Ishikawa (cell line): Measurements from ENCODE around the gene COL18A1.

Source experiments
- CEBPB ChIP-seq: IDR thresholded peaks from 2 replicates; pipeline ENCODE4 v1.6.1; 2012
- CREB1 ChIP-seq: IDR thresholded peaks from 2 replicates; pipeline ENCODE4 v1.6.1; 2012; ENCODE audit warnings: low read depth
- EGR1 ChIP-seq: IDR thresholded peaks from 2 replicates; pipeline ENCODE4 v1.6.1; 2012
- EP300 ChIP-seq: IDR thresholded peaks from 2 replicates; pipeline ENCODE4 v1.6.1; 2012; ENCODE audit warnings: borderline replicate concordance
- FOXM1 ChIP-seq: IDR thresholded peaks from 2 replicates; pipeline ENCODE4 v1.6.1; 2012; ENCODE audit warnings: low read depth, borderline replicate concordance
- NFIC ChIP-seq: IDR thresholded peaks from 2 replicates; pipeline ENCODE4 v1.6.1; 2012
- RAD21 ChIP-seq: IDR thresholded peaks from 2 replicates; pipeline ENCODE4 v1.6.1; 2012; ENCODE audit warnings: low read depth
- TAF1 ChIP-seq: IDR thresholded peaks from 2 replicates; pipeline ENCODE4 v1.6.1; 2012; ENCODE audit warnings: low read depth, mild to moderate bottlenecking
- TCF12 ChIP-seq: IDR thresholded peaks from 2 replicates; pipeline ENCODE4 v1.6.1; 2012; ENCODE audit warnings: low read depth
- TEAD4 ChIP-seq: IDR thresholded peaks from 2 replicates; pipeline ENCODE4 v1.6.1; 2012
- YY1 ChIP-seq: IDR thresholded peaks from 2 replicates; pipeline ENCODE4 v1.6.1; 2012; ENCODE audit warnings: low read depth
- ZBTB7A ChIP-seq: IDR thresholded peaks from 2 replicates; pipeline ENCODE4 v1.6.1; 2012; ENCODE audit warnings: low read depth
- TF ChIP-seq, protein P1 (sequence below): IDR thresholded peaks from 2 replicates; pipeline ENCODE4 v1.6.1; 2012; ENCODE audit warnings: low read depth, mild to moderate bottlenecking
- TF ChIP-seq, protein P2 (sequence below): IDR thresholded peaks from 2 replicates; pipeline ENCODE4 v1.6.1; 2012
- TF ChIP-seq, protein P3 (sequence below): IDR thresholded peaks from 2 replicates; pipeline ENCODE4 v1.6.1; 2012

Gene COL18A1

DNA sequence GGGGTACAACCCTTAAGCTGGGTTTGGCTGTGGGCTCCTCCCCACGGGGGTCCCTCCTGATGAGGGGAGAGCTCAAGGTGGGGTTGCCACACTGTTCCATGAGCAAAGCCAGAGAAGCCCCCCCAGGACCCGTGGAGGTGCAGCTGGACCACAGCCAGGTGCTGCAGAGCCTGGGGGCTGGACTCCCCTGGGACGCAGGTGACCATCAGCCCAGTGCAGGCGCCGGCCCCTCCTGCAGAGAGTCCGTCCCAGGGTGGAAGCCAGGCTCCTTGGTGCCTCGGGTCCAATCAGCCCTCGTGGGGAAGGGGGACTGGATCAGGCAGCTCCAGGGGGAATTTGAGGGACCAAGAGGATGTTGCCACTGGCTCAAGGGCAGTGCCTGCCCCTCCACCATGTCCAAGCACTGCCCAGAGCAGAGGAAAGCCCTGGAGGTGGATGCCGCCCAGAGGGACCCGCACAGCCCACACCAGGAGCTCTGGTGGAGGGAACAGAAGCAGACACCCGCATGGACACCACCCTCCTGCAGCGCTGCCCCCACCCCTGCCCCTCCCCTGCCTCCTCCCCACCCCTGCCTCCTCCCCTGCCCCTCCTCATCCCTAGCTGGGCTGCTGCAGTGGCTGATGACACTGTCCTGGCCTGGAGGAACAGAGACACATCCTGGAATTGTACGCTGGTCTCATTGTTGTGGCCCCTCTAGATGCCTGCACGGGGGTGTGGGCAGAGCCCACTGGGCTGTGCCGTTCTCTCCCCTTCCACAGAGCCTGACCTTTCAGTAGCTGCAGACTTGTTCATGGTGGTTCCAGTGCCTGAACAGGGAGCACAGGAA is 30.8 kb upstream of the COL18A1 start:
- TF ChIP-seq TCF12 = no peak
- TF ChIP-seq EGR1 = no peak
- TF ChIP-seq, protein P1, sequence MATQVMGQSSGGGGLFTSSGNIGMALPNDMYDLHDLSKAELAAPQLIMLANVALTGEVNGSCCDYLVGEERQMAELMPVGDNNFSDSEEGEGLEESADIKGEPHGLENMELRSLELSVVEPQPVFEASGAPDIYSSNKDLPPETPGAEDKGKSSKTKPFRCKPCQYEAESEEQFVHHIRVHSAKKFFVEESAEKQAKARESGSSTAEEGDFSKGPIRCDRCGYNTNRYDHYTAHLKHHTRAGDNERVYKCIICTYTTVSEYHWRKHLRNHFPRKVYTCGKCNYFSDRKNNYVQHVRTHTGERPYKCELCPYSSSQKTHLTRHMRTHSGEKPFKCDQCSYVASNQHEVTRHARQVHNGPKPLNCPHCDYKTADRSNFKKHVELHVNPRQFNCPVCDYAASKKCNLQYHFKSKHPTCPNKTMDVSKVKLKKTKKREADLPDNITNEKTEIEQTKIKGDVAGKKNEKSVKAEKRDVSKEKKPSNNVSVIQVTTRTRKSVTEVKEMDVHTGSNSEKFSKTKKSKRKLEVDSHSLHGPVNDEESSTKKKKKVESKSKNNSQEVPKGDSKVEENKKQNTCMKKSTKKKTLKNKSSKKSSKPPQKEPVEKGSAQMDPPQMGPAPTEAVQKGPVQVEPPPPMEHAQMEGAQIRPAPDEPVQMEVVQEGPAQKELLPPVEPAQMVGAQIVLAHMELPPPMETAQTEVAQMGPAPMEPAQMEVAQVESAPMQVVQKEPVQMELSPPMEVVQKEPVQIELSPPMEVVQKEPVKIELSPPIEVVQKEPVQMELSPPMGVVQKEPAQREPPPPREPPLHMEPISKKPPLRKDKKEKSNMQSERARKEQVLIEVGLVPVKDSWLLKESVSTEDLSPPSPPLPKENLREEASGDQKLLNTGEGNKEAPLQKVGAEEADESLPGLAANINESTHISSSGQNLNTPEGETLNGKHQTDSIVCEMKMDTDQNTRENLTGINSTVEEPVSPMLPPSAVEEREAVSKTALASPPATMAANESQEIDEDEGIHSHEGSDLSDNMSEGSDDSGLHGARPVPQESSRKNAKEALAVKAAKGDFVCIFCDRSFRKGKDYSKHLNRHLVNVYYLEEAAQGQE = no peak
- TF ChIP-seq RAD21 = no peak
- TF ChIP-seq TEAD4 = no peak
- no peak for TF ChIP-seq FOXM1

DNA sequence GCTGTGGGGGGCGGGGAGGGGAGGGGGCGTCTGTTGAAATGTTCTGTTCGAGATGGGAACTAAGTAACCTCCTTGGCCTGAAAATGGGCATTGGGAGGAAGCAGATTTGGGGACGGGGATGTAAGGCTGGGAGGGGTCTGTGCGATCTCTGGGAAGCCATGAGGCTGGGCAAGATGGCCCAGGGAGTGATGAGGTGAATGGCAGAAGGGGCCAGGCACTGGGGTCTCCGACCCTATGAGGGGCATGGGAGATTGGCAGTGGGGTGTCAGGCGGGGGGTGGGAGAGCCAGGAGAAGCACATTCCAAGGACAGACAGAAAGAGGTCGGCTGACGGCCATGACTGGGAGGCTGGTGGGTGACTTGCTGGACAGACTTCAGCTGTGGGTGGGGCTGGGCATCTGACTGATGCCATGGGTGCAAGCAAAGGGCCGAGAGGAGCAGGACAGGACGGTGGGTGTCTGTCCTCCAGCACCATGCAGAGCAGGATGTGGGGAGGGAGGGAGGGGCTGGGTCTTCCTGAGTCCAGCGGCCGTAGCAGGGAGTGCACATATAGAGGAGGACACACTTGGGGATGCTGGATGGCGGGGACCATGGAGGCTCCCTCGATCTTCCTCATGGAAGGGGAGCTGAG is 30.0 kb upstream of the COL18A1 start:
- TF ChIP-seq, protein P1 = no peak
- TF ChIP-seq, protein P2, sequence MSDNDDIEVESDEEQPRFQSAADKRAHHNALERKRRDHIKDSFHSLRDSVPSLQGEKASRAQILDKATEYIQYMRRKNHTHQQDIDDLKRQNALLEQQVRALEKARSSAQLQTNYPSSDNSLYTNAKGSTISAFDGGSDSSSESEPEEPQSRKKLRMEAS = no peak
- no peak for TF ChIP-seq YY1
- TF ChIP-seq ZBTB7A = no peak

DNA sequence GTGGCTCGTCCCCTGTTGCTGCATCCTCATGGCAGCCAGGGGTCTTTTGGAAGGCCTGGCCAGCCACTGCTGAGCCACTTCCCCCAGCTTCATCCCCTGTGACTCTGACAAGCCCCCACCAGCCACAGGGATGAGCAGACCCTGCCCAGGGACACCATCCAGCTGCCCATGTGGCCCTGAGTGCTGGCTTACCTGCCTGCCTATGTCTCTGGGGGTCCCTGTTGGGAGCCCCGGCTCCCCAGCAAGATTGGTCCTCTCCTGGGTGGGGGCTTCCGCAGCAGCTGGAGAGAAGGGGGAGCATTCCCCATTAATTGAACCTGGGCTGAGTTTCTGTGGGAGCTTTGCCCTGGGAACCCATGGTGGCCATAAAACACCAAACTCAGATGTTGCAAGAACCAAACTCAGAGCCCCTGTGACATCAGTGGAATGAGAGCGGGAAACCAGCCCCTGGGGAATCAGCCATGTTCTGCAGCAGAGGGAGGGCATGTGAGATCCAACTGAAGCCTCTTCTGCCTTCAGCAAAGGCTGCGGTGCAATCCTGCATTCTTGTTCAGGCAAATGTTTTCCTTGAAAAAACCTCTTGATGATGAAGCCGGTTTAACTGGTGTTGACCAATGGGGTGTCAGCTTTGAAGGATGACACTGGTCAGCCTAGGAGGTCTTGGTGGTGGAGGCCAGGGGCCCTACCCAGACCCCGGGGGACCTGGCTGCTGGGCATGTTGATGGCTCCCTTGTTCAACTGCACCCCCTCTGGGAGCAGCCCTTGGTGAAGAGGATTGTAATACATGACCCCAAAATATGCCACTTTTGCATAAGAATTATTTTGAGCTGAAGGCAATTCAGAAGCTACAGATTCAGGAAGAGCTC is 28.3 kb upstream of the COL18A1 start:
- TF ChIP-seq, protein P1 = no peak
- TF ChIP-seq YY1 = no peak
- no peak for TF ChIP-seq CEBPB
- no peak for TF ChIP-seq ZBTB7A
- TF ChIP-seq FOXM1 = no peak
- no peak for TF ChIP-seq EP300
- no peak for TF ChIP-seq EGR1
- TF ChIP-seq, protein P3, sequence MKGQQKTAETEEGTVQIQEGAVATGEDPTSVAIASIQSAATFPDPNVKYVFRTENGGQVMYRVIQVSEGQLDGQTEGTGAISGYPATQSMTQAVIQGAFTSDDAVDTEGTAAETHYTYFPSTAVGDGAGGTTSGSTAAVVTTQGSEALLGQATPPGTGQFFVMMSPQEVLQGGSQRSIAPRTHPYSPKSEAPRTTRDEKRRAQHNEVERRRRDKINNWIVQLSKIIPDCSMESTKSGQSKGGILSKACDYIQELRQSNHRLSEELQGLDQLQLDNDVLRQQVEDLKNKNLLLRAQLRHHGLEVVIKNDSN = no peak
- TF ChIP-seq, protein P2 = no peak
- TF ChIP-seq NFIC = no peak

DNA sequence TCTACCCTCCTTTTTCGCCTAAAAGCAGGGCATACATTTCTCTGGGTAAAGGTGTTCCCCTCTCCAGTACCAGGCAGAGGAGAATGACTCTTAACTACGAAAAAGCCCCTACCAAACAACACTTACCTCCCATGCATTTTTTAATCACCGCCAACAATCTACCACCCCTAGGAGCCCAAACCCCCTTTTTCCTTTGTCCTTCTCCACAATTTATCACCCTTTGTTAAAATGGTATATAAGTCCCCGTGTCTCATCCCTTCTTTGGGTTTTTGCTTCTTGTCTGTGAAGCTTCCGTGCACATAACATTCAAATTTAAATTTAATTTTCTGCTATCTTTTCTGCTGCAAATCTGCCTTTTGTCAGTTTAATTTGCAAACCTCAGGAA is 27.6 kb upstream of the COL18A1 start:
- TF ChIP-seq CEBPB (no peak), NFIC (no peak), ZBTB7A (no peak), EGR1 (no peak), FOXM1 (no peak), CREB1 (no peak), TEAD4 (no peak), TAF1 (no peak), TCF12 (no peak), YY1 (no peak), RAD21 (no peak)
- TF ChIP-seq, protein P3 = no peak
